ENCODE data around the gene UROC1.

UROC1 gene

GRCh38 chr3:126527006-126527405 lies 9.4 kb upstream of the UROC1 start:
- H4K91ac ChIP-seq (ENCODE audit: low read depth, low read length), result no peak overlapping the region
- H3K18ac ChIP-seq (ENCODE audit: low read length), result no peak overlapping the region
- no peak overlapping the region for H2AK5ac ChIP-seq (ENCODE audit: low read length)
- H2BK120ac ChIP-seq (ENCODE audit: insufficient read depth, low read length, poor library complexity), result no peak overlapping the region
- H3K27me3 ChIP-seq (ENCODE audit: insufficient read depth, low read length), result peaks cover 12% of the 10 kb centered on the region
- no peak overlapping the region for H2BK5ac ChIP-seq (ENCODE audit: low read depth, low read length, poor library complexity)
- no peak overlapping the region for H3K23ac ChIP-seq (ENCODE audit: low read length)
- H3K4me1 ChIP-seq (ENCODE audit: control insufficient read depth in 1 of 2, insufficient read depth in 2 of 2, low read length in 2 of 2), result peaks cover 0 to 6% of the 10 kb centered on the region in 2 experiments
- H3K4ac ChIP-seq (ENCODE audit: low read depth, low read length), result no peak overlapping the region
- no peak overlapping the region for H4K12ac ChIP-seq (ENCODE audit: low read depth, low read length)
- no peaks in the 10 kb centered on the region for H3K9me3 ChIP-seq (ENCODE audit: insufficient read depth, low read depth, low read length)
- H3K14ac ChIP-seq (ENCODE audit: low read length), result no peak overlapping the region
- H3K36me3 ChIP-seq (ENCODE audit: control insufficient read depth in 1 of 2, insufficient read depth in 2 of 2, low read length in 2 of 2), result no peaks in the 10 kb centered on the region
- no peak overlapping the region for H3K4me2 ChIP-seq (ENCODE audit: low read length)
- no CpG with 5 or more reads among the region's 7 CpGs for WGBS (ENCODE audit: extremely low coverage, insufficient coverage, insufficient read length)
- no peaks in the 10 kb centered on the region for H3K79me1 ChIP-seq (ENCODE audit: low read length)
- H2BK12ac ChIP-seq (ENCODE audit: low read length), result no peak overlapping the region
- DNase-seq, result no peak
- no peaks in the 10 kb centered on the region for H3K79me2 ChIP-seq (ENCODE audit: control insufficient read depth, insufficient read depth, low read length, poor library complexity)
- H4K8ac ChIP-seq (ENCODE audit: low read depth, low read length), result no peak overlapping the region
- no peak overlapping the region for H2AFZ ChIP-seq (ENCODE audit: insufficient read depth, low read length, poor library complexity)
- H3K9ac ChIP-seq (ENCODE audit: low read length), result no peak overlapping the region
- H3K27ac ChIP-seq (ENCODE audit: low read depth, low read length), result no peak overlapping the region
- no peak overlapping the region for H3K4me3 ChIP-seq (ENCODE audit: low read depth, low read length)

- WGBS (ENCODE audit: extremely low coverage, insufficient coverage, insufficient read length), result no CpG with 5 or more reads among the region's 7 CpGs
- no peak overlapping the region for H2BK5ac ChIP-seq (ENCODE audit: low read depth, low read length, poor library complexity)
- no peak overlapping the region for H2BK12ac ChIP-seq (ENCODE audit: low read length)
- H3K4me3 ChIP-seq (ENCODE audit: low read depth, low read length), result no peak overlapping the region
- H3K9me3 ChIP-seq (ENCODE audit: insufficient read depth, low read depth, low read length), result no peaks in the 10 kb centered on the region
- peaks cover 0 to 6% of the 10 kb centered on the region in 2 experiments for H3K4me1 ChIP-seq (ENCODE audit: control insufficient read depth in 1 of 2, insufficient read depth in 2 of 2, low read length in 2 of 2)
- H3K23ac ChIP-seq (ENCODE audit: low read length), result no peak overlapping the region
- no peak overlapping the region for H3K4me2 ChIP-seq (ENCODE audit: low read length)
- no peak overlapping the region for H2AFZ ChIP-seq (ENCODE audit: insufficient read depth, low read length, poor library complexity)
- peaks cover 12% of the 10 kb centered on the region for H3K27me3 ChIP-seq (ENCODE audit: insufficient read depth, low read length)
- no peak overlapping the region for H3K14ac ChIP-seq (ENCODE audit: low read length)
- no peak overlapping the region for H4K8ac ChIP-seq (ENCODE audit: low read depth, low read length)
- H4K91ac ChIP-seq (ENCODE audit: low read depth, low read length), result no peak overlapping the region
- H3K9ac ChIP-seq (ENCODE audit: low read length), result no peak overlapping the region
- no peaks in the 10 kb centered on the region for H3K79me1 ChIP-seq (ENCODE audit: low read length)
- H2AK5ac ChIP-seq (ENCODE audit: low read length), result no peak overlapping the region
- no peak overlapping the region for H3K27ac ChIP-seq (ENCODE audit: low read depth, low read length)
- no peaks in the 10 kb centered on the region for H3K79me2 ChIP-seq (ENCODE audit: control insufficient read depth, insufficient read depth, low read length, poor library complexity)
- no peak overlapping the region for H2BK120ac ChIP-seq (ENCODE audit: insufficient read depth, low read length, poor library complexity)
- no peak for DNase-seq
- H4K12ac ChIP-seq (ENCODE audit: low read depth, low read length), result no peak overlapping the region
- H3K4ac ChIP-seq (ENCODE audit: low read depth, low read length), result no peak overlapping the region
- no peaks in the 10 kb centered on the region for H3K36me3 ChIP-seq (ENCODE audit: control insufficient read depth in 1 of 2, insufficient read depth in 2 of 2, low read length in 2 of 2)
- no peak overlapping the region for H3K18ac ChIP-seq (ENCODE audit: low read length)
These were observed 9.1 kb upstream of the UROC1 start for GRCh38 chr3:126526668-126527005.

GRCh38 chr3:126525853-126526667 lies 8.5 kb upstream of the UROC1 start:
- no peak overlapping the region for H2AK5ac ChIP-seq (ENCODE audit: low read length)
- H2AFZ ChIP-seq (ENCODE audit: insufficient read depth, low read length, poor library complexity), result no peak overlapping the region
- no peak overlapping the region for H4K8ac ChIP-seq (ENCODE audit: low read depth, low read length)
- no CpG with 5 or more reads among the region's 8 CpGs for WGBS (ENCODE audit: extremely low coverage, insufficient coverage, insufficient read length)
- peaks cover 0 to 6% of the 10 kb centered on the region in 2 experiments for H3K4me1 ChIP-seq (ENCODE audit: control insufficient read depth in 1 of 2, insufficient read depth in 2 of 2, low read length in 2 of 2)
- no peak overlapping the region for H4K91ac ChIP-seq (ENCODE audit: low read depth, low read length)
- no peak overlapping the region for H3K27ac ChIP-seq (ENCODE audit: low read depth, low read length)
- H3K4ac ChIP-seq (ENCODE audit: low read depth, low read length), result no peak overlapping the region
- no peak overlapping the region for H3K9ac ChIP-seq (ENCODE audit: low read length)
- H4K12ac ChIP-seq (ENCODE audit: low read depth, low read length), result no peak overlapping the region
- no peak overlapping the region for H2BK5ac ChIP-seq (ENCODE audit: low read depth, low read length, poor library complexity)
- no peak overlapping the region for H2BK120ac ChIP-seq (ENCODE audit: insufficient read depth, low read length, poor library complexity)
- no peaks in the 10 kb centered on the region for H3K79me1 ChIP-seq (ENCODE audit: low read length)
- no peaks in the 10 kb centered on the region for H3K79me2 ChIP-seq (ENCODE audit: control insufficient read depth, insufficient read depth, low read length, poor library complexity)
- peaks cover 12% of the 10 kb centered on the region for H3K27me3 ChIP-seq (ENCODE audit: insufficient read depth, low read length)
- H2BK12ac ChIP-seq (ENCODE audit: low read length), result no peak overlapping the region
- no peak overlapping the region for H3K14ac ChIP-seq (ENCODE audit: low read length)
- H3K23ac ChIP-seq (ENCODE audit: low read length), result no peak overlapping the region
- H3K4me2 ChIP-seq (ENCODE audit: low read length), result no peak overlapping the region
- no peaks in the 10 kb centered on the region for H3K9me3 ChIP-seq (ENCODE audit: insufficient read depth, low read depth, low read length)
- no peaks in the 10 kb centered on the region for H3K36me3 ChIP-seq (ENCODE audit: control insufficient read depth in 1 of 2, insufficient read depth in 2 of 2, low read length in 2 of 2)
- DNase-seq, result no peak
- H3K18ac ChIP-seq (ENCODE audit: low read length), result no peak overlapping the region
- H3K4me3 ChIP-seq (ENCODE audit: low read depth, low read length), result no peak overlapping the region

- no peaks in the 10 kb centered on the region for H3K36me3 ChIP-seq (ENCODE audit: control insufficient read depth in 1 of 2, insufficient read depth in 2 of 2, low read length in 2 of 2)
- H3K27ac ChIP-seq (ENCODE audit: low read depth, low read length), result no peak overlapping the region
- H3K23ac ChIP-seq (ENCODE audit: low read length), result no peak overlapping the region
- no peak for DNase-seq
- peaks cover 12% of the 10 kb centered on the region for H3K27me3 ChIP-seq (ENCODE audit: insufficient read depth, low read length)
- H3K18ac ChIP-seq (ENCODE audit: low read length), result no peak overlapping the region
- no peak overlapping the region for H4K8ac ChIP-seq (ENCODE audit: low read depth, low read length)
- no peak overlapping the region for H3K4me2 ChIP-seq (ENCODE audit: low read length)
- H4K12ac ChIP-seq (ENCODE audit: low read depth, low read length), result no peak overlapping the region
- no peak overlapping the region for H3K4me3 ChIP-seq (ENCODE audit: low read depth, low read length)
- H3K79me1 ChIP-seq (ENCODE audit: low read length), result no peaks in the 10 kb centered on the region
- H3K14ac ChIP-seq (ENCODE audit: low read length), result no peak overlapping the region
- no peak overlapping the region for H2AK5ac ChIP-seq (ENCODE audit: low read length)
- no peak overlapping the region for H2AFZ ChIP-seq (ENCODE audit: insufficient read depth, low read length, poor library complexity)
- H3K4me1 ChIP-seq (ENCODE audit: control insufficient read depth in 1 of 2, insufficient read depth in 2 of 2, low read length in 2 of 2), result peaks cover 0 to 6% of the 10 kb centered on the region in 2 experiments
- no peak overlapping the region for H2BK5ac ChIP-seq (ENCODE audit: low read depth, low read length, poor library complexity)
- H3K9me3 ChIP-seq (ENCODE audit: insufficient read depth, low read depth, low read length), result no peaks in the 10 kb centered on the region
- no peak overlapping the region for H2BK120ac ChIP-seq (ENCODE audit: insufficient read depth, low read length, poor library complexity)
- H3K9ac ChIP-seq (ENCODE audit: low read length), result no peak overlapping the region
- no peaks in the 10 kb centered on the region for H3K79me2 ChIP-seq (ENCODE audit: control insufficient read depth, insufficient read depth, low read length, poor library complexity)
- H2BK12ac ChIP-seq (ENCODE audit: low read length), result no peak overlapping the region
- no peak overlapping the region for H4K91ac ChIP-seq (ENCODE audit: low read depth, low read length)
- no peak overlapping the region for H3K4ac ChIP-seq (ENCODE audit: low read depth, low read length)
- WGBS (ENCODE audit: extremely low coverage, insufficient coverage, insufficient read length), result no CpG with 5 or more reads among the region's 12 CpGs
These were observed 7.7 kb upstream of the UROC1 start for GRCh38 chr3:126525091-126525852.
